Hepatocyte (in vitro differentiated cells): ENCODE data around the gene BMP7.

ENCODE experiments used
- CTCF ChIP-seq: fragments of 200-600 bp; sonication (generic); IDR thresholded peaks from 2 replicates; pipeline ENCODE4 v1.5.1; 2016; ENCODE audit warnings: antibody characterized with exemption, mild to moderate bottlenecking; ENCODE audit not compliant: poor library complexity
- EZH2 ChIP-seq: fragments of 200-600 bp; sonication (generic); IDR thresholded peaks from 2 replicates; pipeline ENCODE4 v1.6.1; 2016; ENCODE audit warnings: antibody characterized with exemption, mild to moderate bottlenecking, borderline replicate concordance

- TF ChIP-seq CTCF = no peak
- no peak for TF ChIP-seq EZH2
Measured at GRCh38 chr20:57159945-57160610, 106.4 kb downstream of the BMP7 start.
